HG03060 (cell line): ENCODE results near the gene LTA.
"Not testable (repeated sequence)": the region's sequence is repeated elsewhere in the genome, so short reads cannot be mapped to it uniquely, and the experiment has no call there.

Experiments used
- ATAC-seq: cut with Tn5 transposase; IDR thresholded peaks from one replicate; pipeline ENCODE4 v1.9.1; 2021; ENCODE audit warnings: low read depth, moderate number of reproducible peaks; ENCODE audit not compliant: unreplicated experiment

Gene LTA

GRCh38 chr6:31541658-31542521, 30.2 kb upstream of the LTA start, which contains the start of gene DDX39B:
DDX39B (minus strand) TSS chr6:31542003; CDS start chr6:31540532, 1,471 bp downstream.
- ATAC-seq: peak; percentile 38

DNA sequence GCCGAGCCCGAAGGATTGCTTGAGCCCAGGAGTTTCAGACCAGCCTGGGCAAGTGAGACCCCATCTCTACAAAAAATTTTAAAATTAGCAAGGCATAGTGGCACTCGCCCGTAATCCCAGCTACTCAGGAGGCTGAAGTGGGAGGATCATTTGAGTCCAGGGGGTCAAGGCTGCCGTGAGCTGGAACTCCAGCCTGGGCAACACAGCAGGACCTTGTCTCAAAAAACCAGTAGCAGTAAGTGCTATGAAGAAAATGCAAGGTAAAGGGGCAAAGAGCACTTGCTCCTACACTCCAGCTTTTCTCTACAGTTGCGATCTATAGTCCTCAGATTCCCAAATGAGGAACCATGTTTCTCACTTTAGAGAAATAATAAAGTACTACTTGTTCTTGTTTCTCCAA, 28.4 kb upstream of the LTA start:
- no peak for ATAC-seq

DNA sequence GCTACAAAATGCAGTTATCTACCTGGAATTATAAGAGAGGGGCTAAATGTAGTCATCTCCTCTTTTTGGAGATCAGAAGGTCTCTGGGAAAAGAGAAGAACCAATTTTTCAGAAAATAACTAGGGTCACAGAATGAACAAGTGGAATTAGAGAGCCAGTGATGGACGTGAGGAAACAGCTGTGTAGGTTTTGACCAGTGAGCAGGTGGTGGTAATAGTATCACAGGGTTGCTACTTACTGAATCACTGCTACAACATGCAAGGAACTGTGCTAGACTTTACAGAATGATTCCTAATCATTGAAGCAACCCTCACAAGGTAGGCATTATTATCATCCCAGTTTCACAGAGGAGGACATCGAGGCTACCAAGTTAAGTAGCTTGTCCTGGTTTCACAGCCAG, 27.4 kb upstream of the LTA start:
- ATAC-seq: no peak

DNA sequence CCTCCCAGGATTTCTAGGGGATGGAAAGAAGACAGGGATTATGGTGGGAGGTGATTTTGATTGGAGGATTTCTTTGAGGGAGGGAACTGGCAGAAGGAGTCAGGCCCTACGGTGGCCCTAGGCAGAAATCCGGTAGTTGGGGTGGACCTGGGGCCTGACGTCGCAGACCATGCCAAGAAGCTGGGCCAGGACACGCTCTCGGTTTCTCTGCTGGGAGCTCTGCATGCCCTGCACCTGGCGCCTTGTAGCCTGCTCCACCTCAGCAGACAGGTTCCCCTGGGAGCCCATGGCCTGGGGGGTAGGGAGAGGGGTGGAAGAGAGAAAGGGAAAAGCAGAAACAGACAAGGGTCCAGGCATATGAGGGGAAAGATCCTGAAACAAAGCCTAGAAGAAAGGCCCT, 26.8 kb upstream of the LTA start:
- ATAC-seq: no peak

DNA sequence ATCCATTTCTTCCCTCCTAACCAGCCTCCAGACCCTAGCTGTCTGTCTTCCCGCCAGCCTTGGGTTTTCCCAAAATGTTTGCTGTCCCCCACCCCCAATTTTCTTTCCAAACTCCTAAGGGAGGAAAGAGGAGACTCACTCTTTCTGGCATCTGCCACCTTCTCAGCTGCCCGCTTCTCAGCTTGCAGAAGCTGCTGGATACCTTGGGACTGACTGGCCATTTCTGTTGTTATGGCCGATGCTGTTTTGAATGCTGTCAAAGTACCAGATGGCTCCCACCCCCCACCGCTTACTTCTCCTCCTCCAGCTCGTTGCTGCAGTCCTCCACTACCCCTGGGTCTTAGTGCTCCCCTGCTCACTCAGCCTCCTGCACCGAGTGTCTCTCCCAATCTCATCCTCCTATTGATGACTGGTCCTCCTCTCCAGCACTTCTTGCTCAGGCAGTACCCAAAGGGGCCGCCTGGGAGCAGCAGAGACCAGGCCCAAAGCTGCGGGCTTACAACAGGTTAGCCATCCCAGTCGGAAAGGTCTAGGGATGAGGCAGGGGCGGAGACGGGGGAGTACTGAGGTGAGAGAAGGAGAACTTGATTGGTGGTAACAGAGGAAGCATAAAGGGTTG, 25.6 kb upstream of the LTA start, which contains the start of gene ATP6V1G2:
Gene ATP6V1G2, minus strand, starts transcription at position 270 of the 619 bp plus-strand sequence. Its CDS starts 49 bp downstream, at position 221.
- ATAC-seq: no peak

GRCh38 chr6:31546958-31547726, 24.9 kb upstream of the LTA start, which contains the start of gene NFKBIL1:
NFKBIL1 (plus strand) TSS chr6:31547608; CDS start chr6:31547695, 87 bp downstream.
- ATAC-seq: no peak

- no peak for ATAC-seq
These were observed 24.2 kb upstream of the LTA start for GRCh38 chr6:31547727-31548543.

DNA sequence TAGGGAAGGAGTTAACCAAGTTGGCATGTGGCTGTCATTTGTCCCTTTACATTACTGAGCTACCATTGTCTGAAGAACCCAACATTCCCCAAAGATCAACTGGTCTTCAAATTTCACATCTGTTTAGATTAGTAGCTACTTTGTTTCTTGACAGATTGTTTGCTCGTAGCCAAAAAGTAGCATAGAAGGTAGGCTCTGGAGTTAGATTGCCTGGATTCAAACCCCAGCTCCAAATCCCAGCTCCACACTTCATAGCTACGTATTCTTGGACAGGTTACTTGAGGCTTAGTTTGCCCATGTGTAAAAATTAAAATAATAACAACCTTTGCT, 23.6 kb upstream of the LTA start:
- ATAC-seq: no peak

DNA sequence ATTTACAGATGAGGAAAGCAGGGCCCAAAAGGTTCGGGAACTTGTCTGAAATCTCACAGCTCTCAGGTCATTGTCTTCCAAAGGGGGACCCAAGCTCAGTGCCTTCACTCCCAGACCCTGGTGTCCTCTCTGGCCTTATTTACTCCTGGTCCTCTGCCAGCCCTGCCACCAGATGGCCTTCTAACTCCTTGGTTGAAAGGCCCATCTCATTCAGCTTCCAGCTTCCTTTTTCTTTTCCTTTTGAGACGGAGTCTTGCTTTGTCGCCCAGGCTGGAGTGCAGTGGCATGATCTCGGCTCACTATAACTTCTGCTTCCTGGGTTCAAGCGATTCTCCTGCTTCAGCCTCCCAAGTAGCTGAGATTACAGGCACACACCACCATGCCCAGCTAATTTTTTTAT, 20.7 kb upstream of the LTA start:
- ATAC-seq: not testable (repeated sequence)

DNA sequence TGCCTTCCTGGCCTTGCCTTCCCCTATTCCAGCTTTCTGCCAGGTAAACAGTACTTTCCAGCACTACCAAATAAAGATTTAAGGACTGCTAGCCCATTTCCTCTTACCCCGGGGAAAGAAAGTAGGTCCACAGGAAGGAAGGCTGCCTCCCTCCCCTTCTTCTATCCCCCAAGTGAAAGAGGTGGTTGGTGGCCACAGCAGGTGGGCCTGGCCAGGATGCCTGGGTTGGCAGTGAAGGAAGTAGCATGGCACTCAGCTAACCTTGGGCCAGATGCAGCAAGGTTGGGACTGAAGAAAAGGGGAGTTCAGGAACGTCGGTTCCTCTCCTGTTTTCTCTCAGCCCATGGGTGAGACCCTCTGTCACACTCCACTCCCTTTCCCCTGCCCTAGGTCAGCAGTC, 15.8 kb upstream of the LTA start:
- ATAC-seq: no peak

DNA sequence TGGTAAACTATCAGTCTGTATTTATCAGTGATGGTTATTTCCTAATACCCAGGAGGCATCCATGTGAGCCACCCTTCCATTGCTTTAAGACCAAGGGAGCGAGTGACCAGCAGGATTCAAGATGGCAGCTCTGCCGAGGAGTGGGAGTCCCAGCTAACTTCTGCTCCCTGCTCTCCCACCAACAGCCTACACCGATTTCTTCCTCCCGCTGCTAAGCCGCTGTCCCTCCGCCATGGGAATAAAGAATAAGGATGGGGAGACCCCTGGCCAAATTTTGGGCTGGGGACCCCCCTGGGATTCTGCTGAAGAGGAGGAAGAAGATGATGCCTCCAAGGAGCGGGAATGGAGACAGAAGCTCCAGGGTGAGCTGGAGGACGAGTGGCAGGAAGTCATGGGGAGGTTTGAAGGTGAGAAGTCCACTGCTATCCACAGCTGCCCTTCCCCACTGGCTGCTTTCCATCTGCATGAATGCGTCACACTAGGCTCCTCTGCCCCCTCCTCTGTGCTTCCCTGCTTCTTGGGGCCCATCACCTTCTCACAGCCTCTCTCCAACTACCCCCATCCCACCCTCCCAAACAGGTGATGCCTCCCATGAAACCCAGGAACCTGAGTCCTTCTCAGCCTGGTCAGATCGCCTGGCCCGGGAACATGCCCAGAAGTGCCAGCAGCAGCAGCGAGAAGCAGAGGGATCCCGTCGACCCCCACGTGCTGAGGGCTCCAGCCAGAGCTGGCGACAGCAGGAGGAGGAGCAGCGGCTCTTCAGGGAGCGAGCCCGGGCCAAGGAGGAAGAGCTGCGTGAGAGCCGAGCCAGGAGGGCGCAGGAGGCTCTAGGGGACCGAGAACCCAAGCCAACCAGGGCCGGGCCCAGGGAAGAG, 14.4 kb upstream of the LTA start:
- ATAC-seq: no peak

DNA sequence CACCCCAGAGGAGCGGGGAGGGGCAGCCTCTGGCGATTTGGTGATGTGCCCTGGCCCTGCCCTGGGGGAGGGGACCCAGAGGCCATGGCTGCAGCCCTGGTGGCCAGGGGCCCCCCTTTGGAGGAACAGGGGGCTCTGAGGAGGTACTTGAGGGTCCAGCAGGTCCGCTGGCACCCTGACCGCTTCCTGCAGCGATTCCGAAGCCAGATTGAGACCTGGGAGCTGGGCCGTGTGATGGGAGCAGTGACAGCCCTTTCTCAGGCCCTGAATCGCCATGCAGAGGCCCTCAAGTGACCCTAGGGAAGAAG, 13.8 kb upstream of the LTA start:
- no peak for ATAC-seq

DNA sequence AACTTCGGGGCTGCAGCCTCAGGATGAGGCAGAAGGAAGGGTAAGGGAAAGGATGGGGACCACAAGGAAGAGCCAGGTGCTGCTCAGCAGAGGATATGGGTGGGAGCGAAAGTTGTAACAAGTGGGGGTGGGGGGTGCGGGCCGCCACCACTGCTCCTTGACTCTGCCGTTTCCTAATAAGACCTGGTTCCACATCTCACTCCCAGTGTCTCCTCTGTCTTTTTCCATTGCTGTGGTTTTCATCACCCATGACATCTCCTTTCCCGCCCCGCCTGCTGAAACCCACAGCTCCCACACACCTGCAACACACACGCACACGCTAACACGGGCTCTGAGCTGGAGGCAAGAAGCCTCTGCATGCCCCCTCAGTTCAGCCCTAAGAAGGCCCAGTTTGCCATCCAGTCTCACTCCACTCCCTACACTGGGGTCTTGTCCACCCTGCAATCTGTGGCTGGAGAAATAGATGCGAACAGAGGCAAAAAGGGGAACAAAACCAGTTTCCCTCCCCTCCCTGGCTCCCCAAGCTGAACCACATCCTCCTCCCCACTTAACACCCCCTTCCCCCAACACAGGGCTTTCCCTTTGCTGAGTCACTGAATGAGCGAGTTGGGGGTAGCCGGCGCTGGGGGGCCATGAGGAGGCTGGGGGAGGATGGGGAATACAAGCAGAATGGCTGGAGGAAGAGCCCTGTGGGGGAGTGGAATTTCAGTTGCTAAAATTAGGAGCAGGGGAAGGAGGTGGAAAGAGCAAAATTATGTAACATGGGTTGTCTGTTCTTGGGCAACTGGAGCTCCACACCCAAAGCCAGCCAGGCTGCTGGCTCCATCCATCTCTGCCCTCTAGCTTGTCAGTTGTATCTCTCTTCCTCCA, 13.2 kb upstream of the LTA start:
- ATAC-seq: no peak

GRCh38 chr6:31559606-31559957, 12.5 kb upstream of the LTA start:
- ATAC-seq: no peak

DNA sequence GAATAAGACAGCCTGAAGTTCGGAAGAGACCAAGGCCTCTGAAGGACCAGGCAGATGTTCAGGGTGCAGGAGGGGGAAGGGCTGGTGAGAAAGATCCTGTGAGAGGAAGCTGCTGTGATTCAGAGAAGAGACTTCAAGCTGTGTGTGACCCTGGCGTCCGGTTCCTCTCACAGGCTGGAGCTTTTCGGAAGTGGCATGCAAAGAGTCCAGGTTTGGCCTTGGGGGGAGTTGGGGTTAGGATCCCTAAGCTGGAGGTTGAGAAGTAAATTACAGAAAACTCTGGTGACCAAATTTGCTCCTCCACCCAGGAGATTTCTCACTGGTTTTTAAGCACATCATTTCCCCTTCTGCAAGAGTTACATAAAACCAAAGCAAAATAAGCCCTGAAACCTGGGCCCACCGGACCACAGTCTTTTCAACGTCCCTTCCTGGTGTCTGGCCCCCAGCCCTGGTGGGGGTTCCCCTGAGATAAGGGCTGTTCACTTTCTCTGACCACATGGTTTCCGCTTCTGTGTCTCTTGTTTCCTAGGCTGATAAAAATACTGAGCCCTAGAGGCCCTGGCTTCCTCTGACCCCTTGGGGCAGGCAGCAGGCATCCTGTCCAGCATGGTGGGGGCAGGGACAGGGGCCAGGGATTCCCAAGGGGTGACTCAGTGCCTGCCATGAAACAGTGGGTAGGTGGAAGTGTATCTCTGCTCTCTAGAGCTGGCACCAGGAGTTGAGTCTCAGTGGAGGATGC, 12.0 kb upstream of the LTA start:
- peak; percentile 49 for ATAC-seq

GRCh38 chr6:31560697-31561058, 11.4 kb upstream of the LTA start:
- ATAC-seq: no peak

- ATAC-seq: no peak
These were observed 4.3 kb upstream of the LTA start for GRCh38 chr6:31567531-31568370.
